Measurements from ENCODE around the gene HBS1L.
A peak's percentile ranks its signal among the peaks of the same experiment; 100 is the strongest.
"Not testable (repeated sequence)": the region's sequence is repeated elsewhere in the genome, so short reads cannot be mapped to it uniquely, and the experiment has no call there.

Gene HBS1L

GRCh38 chr6:135066397-135066796 lies 11.8 kb upstream of the HBS1L start:
- no peak for DNase-seq
- no peak for TF ChIP-seq GATA1 (IDR thresholded peaks at IDR 0.05; ENCODE audit: low read depth, low read length)

DNA sequence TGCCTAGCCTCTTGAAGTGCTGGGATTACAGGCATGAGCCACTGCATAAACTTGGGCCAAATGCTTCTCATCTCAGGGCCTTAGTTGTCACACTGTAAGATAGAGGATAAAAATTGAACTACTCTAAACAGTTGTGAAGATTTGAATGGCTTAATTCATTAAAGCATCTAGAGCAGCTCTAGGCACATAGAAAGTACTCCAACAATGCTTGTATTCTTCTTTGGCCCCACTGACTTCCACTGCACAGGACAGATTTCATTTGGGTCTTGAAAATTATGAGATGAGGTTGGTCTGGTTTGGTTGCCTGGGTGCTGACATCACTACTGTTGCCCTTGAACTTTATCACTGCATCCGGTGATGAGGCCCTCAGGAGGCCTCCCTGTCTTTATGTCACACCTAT lies 10.0 kb upstream of the HBS1L start:
- TF ChIP-seq GATA1 (IDR thresholded peaks at IDR 0.05; ENCODE audit: low read depth, low read length) (no peak), POLR2A (IDR thresholded peaks at IDR 0.05; ENCODE audit: low read length) (no peak)
- DNase-seq: no peak

DNA sequence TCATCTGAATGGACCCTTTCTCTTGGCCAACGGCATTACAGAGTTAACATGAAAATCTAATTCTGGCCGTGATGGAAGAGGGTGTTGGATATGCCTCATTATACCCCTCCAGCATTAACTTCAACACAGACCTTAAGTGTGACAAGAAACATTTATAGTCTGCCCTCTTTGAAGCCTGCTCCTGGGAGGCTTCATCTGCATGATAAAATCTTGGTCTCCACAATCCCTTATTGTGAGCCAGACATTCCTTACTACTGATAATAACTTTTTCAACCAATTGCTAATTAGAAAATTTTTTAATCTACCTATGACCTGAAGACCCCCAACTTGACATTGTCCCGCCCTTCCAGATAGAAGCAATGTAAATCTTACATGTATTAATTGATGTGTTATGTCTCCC lies 9.3 kb upstream of the HBS1L start:
- TF ChIP-seq POLR2A (IDR thresholded peaks at IDR 0.05; ENCODE audit: low read length): no peak
- TF ChIP-seq GATA1 (IDR thresholded peaks at IDR 0.05; ENCODE audit: low read depth, low read length): no peak
- DNase-seq: no peak

DNA sequence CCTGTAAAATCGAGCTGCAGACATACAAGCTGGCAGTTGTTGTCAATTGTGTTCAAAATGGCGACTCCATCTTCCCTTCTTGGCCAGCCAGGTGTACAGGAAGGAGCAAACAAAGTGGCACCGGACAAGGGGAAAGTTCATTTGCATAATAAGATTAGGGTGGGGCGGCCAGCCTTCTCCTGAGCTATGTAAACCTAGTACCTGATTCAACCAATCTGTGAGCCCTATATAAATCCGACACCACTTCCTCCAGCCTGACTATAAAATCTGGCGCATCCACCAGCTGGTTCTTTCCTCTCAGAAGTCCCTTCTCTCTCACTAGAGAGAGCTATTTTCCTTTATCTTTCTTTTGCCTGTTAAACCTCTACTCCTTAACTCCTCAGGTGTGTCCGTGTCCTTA lies 8.1 kb upstream of the HBS1L start:
- TF ChIP-seq GATA1 (IDR thresholded peaks at IDR 0.05; ENCODE audit: low read depth, low read length): no peak
- TF ChIP-seq POLR2A (IDR thresholded peaks at IDR 0.05; ENCODE audit: low read length): no peak
- DNase-seq: no peak

DNA sequence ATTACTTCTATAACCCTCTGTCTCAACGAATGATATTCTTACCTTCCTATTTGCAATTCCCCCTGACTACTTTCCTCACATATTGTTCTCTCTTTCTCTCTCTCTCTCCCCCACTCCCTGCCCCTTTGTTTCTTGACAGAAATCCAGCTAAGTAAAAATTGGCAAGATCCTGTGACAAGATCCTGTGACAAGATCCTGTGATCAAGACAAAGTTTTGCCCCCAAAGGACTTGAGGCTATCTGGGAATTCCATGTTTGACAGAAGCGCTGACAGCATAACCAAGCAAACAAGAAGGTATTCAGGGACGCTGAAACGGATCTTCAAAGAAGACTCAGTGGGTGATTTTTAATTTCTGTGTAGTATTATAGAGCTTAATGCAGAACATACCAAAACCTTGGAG lies 5.5 kb upstream of the HBS1L start:
- TF ChIP-seq GATA1 (IDR thresholded peaks at IDR 0.05; ENCODE audit: low read depth, low read length): no peak
- no peak for TF ChIP-seq POLR2A (IDR thresholded peaks at IDR 0.05; ENCODE audit: low read length)
- no peak for DNase-seq

DNA sequence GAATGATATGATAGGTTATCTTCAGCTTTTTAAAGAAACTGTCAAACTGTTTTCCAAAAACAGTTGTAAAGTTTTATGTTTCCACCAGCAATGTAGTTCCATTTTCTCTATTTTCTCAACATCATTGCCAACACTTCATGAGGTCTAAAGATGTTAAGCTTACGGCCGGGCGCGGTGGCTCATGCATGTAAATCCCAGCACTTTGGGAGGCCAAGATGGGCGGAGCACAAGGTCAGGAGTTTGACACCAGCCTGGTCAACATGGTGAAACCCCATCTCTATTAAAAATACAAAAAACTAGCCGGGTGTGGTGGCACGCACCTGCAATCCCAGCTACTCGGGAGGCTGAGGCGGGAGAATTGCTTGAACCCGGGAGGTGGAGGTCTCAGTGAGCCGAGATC lies 3.7 kb upstream of the HBS1L start:
- not testable (repeated sequence) for DNase-seq

GRCh38 chr6:135056632-135057031 lies 2.0 kb upstream of the HBS1L start:
- DNase-seq: no peak
- TF ChIP-seq POLR2A (IDR thresholded peaks at IDR 0.05; ENCODE audit: low read length) (no peak), GATA1 (IDR thresholded peaks at IDR 0.05; ENCODE audit: low read depth, low read length) (no peak)

GRCh38 chr6:135054226-135054568 lies 425 bp downstream of the HBS1L start:
- DNase-seq: peak in 1 of 2 experiments; percentile 77
- TF ChIP-seq POLR2A (IDR thresholded peaks at IDR 0.05; ENCODE audit: low read length) (no peak), GATA1 (IDR thresholded peaks at IDR 0.05; ENCODE audit: low read depth, low read length) (no peak)

DNA sequence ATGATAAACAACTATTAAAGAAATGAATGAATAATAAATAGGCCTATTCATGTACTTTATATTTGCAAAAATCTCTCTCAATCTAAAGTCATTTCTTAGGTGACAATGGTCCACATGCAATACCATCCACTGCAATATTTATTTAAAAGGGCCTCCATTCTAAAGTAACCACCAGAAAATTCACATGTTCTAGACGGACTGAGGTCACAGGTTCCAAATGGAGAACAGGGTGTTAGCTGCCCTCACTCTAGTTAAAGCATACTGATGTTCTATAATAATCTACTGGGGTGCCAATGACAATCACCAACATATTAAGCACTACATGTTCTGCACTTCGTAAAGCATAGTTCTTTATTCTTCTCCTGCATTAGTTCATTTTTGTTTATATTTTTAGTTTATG lies 1.2 kb downstream of the HBS1L start:
- peak; percentile 62 for DNase-seq
- no peak for TF ChIP-seq GATA1 (IDR thresholded peaks at IDR 0.05; ENCODE audit: low read depth, low read length)
- TF ChIP-seq POLR2A (IDR thresholded peaks at IDR 0.05; ENCODE audit: low read length): no peak

GRCh38 chr6:135052939-135053338 lies 1.7 kb downstream of the HBS1L start:
- DNase-seq: peak; percentile 57 to 60
- TF ChIP-seq GATA1 (IDR thresholded peaks at IDR 0.05; ENCODE audit: low read depth, low read length) (no peak), POLR2A (IDR thresholded peaks at IDR 0.05; ENCODE audit: low read length) (no peak)

GRCh38 chr6:135048915-135049314 lies 5.7 kb downstream of the HBS1L start:
- TF ChIP-seq POLR2A (IDR thresholded peaks at IDR 0.05; ENCODE audit: low read length): no peak
- TF ChIP-seq GATA1 (IDR thresholded peaks at IDR 0.05; ENCODE audit: low read depth, low read length): no peak
- DNase-seq: peak in 1 of 2 experiments; percentile 15

DNA sequence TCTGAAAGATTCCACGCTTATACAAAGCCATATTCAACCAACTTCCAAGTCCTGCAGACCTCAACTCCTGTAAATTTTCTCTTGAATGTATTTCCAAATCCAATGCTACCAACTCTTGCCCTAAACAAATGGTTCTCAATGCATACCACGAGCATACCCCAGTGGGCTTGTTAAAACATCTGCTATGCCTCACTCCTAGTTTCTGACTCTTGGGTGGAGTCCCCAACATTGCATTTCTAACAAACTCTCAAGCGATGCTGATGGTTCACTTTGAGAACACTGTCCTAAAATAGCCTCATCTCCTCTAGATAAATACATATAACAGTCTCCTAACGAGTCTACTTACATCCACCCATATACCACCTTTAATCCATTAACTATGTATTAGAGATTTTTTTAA lies 7.3 kb downstream of the HBS1L start:
- TF ChIP-seq GATA1 (IDR thresholded peaks at IDR 0.05; ENCODE audit: low read depth, low read length) (no peak), POLR2A (IDR thresholded peaks at IDR 0.05; ENCODE audit: low read length) (no peak)
- DNase-seq: no peak

- TF ChIP-seq GATA1 (IDR thresholded peaks at IDR 0.05; ENCODE audit: low read depth, low read length) (no peak), POLR2A (IDR thresholded peaks at IDR 0.05; ENCODE audit: low read length) (no peak)
- DNase-seq: no peak
Measured at GRCh38 chr6:135046912-135047311, 7.7 kb downstream of the HBS1L start.

GRCh38 chr6:135044639-135045038 lies 10.0 kb downstream of the HBS1L start:
- DNase-seq: no peak
- TF ChIP-seq GATA1 (IDR thresholded peaks at IDR 0.05; ENCODE audit: low read depth, low read length): no peak
- TF ChIP-seq POLR2A (IDR thresholded peaks at IDR 0.05; ENCODE audit: low read length): no peak

DNA sequence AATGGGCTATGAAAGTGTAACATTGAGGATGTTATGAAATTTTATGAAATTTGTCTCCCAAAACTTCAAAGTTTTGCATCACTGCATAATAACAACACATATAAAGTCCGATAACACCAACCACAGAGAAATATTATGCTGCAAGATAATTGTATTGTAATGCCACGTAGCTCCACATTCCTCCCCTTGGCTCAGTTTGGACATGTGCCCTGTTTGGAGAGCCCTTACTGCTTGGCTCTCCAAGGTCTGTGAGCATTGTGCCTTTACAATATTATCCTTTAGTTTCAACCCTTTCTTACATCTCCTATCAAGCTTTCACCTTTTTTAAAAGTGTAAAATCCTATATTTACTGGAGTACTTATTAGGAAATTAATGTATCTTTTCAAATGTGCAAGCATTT lies 10.8 kb downstream of the HBS1L start:
- DNase-seq: peak in 1 of 2 experiments; percentile 12
- no peak for TF ChIP-seq POLR2A (IDR thresholded peaks at IDR 0.05; ENCODE audit: low read length)
- no peak for TF ChIP-seq GATA1 (IDR thresholded peaks at IDR 0.05; ENCODE audit: low read depth, low read length)

GRCh38 chr6:135043364-135043763 lies 11.3 kb downstream of the HBS1L start:
- DNase-seq: no peak
- TF ChIP-seq GATA1 (IDR thresholded peaks at IDR 0.05; ENCODE audit: low read depth, low read length) (no peak), POLR2A (IDR thresholded peaks at IDR 0.05; ENCODE audit: low read length) (no peak)
